Transverse colon (tissue), 4 donors: ENCODE results near the gene APOC3. TPM values are rescaled to one million over a fixed set of nuclear protein-coding genes. Genes with fewer than 3 reads are reported as not detected.

Experiments
- DNase-seq: peaks from one replicate; pipeline ENCODE4 v3.0.0-alpha.2; 2019
- H3K27ac ChIP-seq, 4 donors: fragments of 200-600 bp; sonication (generic); 2 replicates each; pipeline ENCODE4 v1.5.1; 2016 to 2018; ENCODE audit warnings: inconsistent platforms in 4 of 4
- H3K27me3 ChIP-seq: fragments of 200-600 bp; sonication (generic); 2 replicates; pipeline ENCODE4 v1.5.1; 2017; ENCODE audit warnings: inconsistent platforms
- H3K36me3 ChIP-seq, 4 donors: fragments of 200-600 bp; sonication (generic); 2 replicates each; pipeline ENCODE4 v1.5.1; 2017 to 2019; ENCODE audit warnings: inconsistent platforms in 4 of 4
- H3K4me1 ChIP-seq, 4 donors: fragments of 200-600 bp; sonication (generic); 2 replicates each; pipeline ENCODE4 v1.5.1; 2017 to 2020; ENCODE audit warnings: inconsistent platforms in 4 of 4
- H3K4me3 ChIP-seq, 4 donors: fragments of 200-600 bp; sonication (generic); 1 replicate in 1 of 4; 2 replicates in 3 of 4; pipeline versions ENCODE4 v1.5.1 to v1.6.1; 2017 to 2019; ENCODE audit warnings: inconsistent platforms in 4 of 4
- H3K9me3 ChIP-seq, 2 donors: fragments of 200-600 bp; sonication (generic); 2 replicates each; pipeline ENCODE4 v1.5.1; 2017 to 2019; ENCODE audit warnings: inconsistent platforms in 2 of 2
- EP300 ChIP-seq: sonication (generic); formaldehyde crosslinking; IDR thresholded peaks from one replicate; pipeline ENCODE4 v1.6.1; 2017; ENCODE audit warnings: antibody characterized with exemption, low read depth
- POLR2A ChIP-seq: fragments of 450-650 bp; IDR thresholded peaks from one replicate; pipeline ENCODE4 v1.6.1; 2016; ENCODE audit warnings: antibody characterized with exemption, mild to moderate bottlenecking, moderate library complexity
- POLR2AphosphoS5 ChIP-seq, 3 donors: sonication (generic); formaldehyde crosslinking; IDR thresholded peaks; one replicate each; pipeline ENCODE4 v1.6.1; 2016; ENCODE audit warnings: antibody characterized with exemption in 3 of 3
- WGBS, 2 donors: methylation state at CpG; one replicate each; pipeline ENCODE4 v1.1.5; 2018; ENCODE audit warnings: low coverage in 1 of 2; 5-methylcytosine and 5-hydroxymethylcytosine counted together
- in situ Hi-C, 4 donors: fragments of 200-750 bp; cut with MboI; loops; one replicate each; pipeline versions ENCODE4 v1.15.0 to v1.15.1; 2017; ENCODE audit warnings: low sequenced_read_pairs in 3 of 4, low pct_ligation_motif_present in 1 of 4, low pct_unique_long_range_greater_than_20kb in 1 of 4
- intact Hi-C: fragments of 100-400 bp; cut with DNase I; formaldehyde crosslinking; loops from one replicate; pipeline ENCODE4 v1.15.1; 2023; ENCODE audit warnings: low total_unique reads
- total RNA-seq, 4 donors: library from RNA; depleted of rRNA; stranded (reverse); fragments of >200 nt; gene quantifications; one replicate each; pipeline ENCODE4 v1.1.0, GENCODE V29; 2016
- TF ChIP-seq, protein P1 (sequence below), 5 experiments: fragments of 200-600 bp in 3 of 5; fragments of 450-650 bp in 2 of 5; sonication (generic) in 3 of 5; IDR thresholded peaks; 1 replicate in 2 of 5; 2 replicates in 3 of 5; pipeline ENCODE4 v1.5.1; 2016 to 2017; ENCODE audit warnings: antibody characterized with exemption in 5 of 5, inconsistent platforms in 3 of 5, mild to moderate bottlenecking in 2 of 5, moderate library complexity in 1 of 5

Gene APOC3
- total RNA-seq, 4 donors from 2014 or later: 3.0 to 5.3 TPM; not detected in 2

- 78% methylated on average over 15 of the region's 16 CpGs; no CpG with 5 or more reads in 1 of the 2 donors for WGBS, 2 donors
- H3K4me1 ChIP-seq: no peaks in the 10 kb centered on the region
- no peak overlapping the region for H3K4me3 ChIP-seq
These were observed 829 bp upstream of the APOC3 start for GRCh38 chr11:116828632-116829524.

DNA sequence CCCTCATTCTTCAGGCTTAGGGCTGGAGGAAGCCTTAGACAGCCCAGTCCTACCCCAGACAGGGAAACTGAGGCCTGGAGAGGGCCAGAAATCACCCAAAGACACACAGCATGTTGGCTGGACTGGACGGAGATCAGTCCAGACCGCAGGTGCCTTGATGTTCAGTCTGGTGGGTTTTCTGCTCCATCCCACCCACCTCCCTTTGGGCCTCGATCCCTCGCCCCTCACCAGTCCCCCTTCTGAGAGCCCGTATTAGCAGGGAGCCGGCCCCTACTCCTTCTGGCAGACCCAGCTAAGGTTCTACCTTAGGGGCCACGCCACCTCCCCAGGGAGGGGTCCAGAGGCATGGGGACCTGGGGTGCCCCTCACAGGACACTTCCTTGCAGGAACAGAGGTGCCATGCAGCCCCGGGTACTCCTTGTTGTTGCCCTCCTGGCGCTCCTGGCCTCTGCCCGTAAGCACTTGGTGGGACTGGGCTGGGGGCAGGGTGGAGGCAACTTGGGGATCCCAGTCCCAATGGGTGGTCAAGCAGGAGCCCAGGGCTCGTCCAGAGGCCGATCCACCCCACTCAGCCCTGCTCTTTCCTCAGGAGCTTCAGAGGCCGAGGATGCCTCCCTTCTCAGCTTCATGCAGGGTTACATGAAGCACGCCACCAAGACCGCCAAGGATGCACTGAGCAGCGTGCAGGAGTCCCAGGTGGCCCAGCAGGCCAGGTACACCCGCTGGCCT is 641 bp downstream of the APOC3 start:
- peaks cover 0 to 6% (median 2%) of the 10 kb centered on the region in 4 donors for H3K4me1 ChIP-seq
- in situ Hi-C loops (no loop called here), intact Hi-C loops (loop anchor here (5.0 kb wide), 1 partner anchor 38 kb away; the partner anchor contains the start of gene APOA5)
- TF ChIP-seq POLR2A: no peak
- no peak for TF ChIP-seq POLR2AphosphoS5 (IDR thresholded peaks at IDR 0.05)
- TF ChIP-seq, protein P1, sequence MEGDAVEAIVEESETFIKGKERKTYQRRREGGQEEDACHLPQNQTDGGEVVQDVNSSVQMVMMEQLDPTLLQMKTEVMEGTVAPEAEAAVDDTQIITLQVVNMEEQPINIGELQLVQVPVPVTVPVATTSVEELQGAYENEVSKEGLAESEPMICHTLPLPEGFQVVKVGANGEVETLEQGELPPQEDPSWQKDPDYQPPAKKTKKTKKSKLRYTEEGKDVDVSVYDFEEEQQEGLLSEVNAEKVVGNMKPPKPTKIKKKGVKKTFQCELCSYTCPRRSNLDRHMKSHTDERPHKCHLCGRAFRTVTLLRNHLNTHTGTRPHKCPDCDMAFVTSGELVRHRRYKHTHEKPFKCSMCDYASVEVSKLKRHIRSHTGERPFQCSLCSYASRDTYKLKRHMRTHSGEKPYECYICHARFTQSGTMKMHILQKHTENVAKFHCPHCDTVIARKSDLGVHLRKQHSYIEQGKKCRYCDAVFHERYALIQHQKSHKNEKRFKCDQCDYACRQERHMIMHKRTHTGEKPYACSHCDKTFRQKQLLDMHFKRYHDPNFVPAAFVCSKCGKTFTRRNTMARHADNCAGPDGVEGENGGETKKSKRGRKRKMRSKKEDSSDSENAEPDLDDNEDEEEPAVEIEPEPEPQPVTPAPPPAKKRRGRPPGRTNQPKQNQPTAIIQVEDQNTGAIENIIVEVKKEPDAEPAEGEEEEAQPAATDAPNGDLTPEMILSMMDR (IDR thresholded peaks at IDR 0.05): no peak
- no peak for TF ChIP-seq EP300
- H3K27me3 ChIP-seq: no peaks in the 10 kb centered on the region
- no peaks in the 10 kb centered on the region for H3K36me3 ChIP-seq
- H3K27ac ChIP-seq: no peak overlapping the region
- 97% methylated on average over 17 of the region's 17 CpGs; no CpG with 5 or more reads in 1 of the 2 donors for WGBS, 2 donors
- H3K4me3 ChIP-seq: no peak overlapping the region
- H3K9me3 ChIP-seq: no peaks in the 10 kb centered on the region
- DNase-seq: no peak

More at GRCh38 chr11:116828632-116829524, 829 bp upstream of the APOC3 start:
- Histone ChIP-seq H3K27ac (no peak overlapping the region), H3K36me3 (no peaks in the 10 kb centered on the region), H3K27me3 (no peaks in the 10 kb centered on the region), H3K9me3 (no peaks in the 10 kb centered on the region)
- no peak for TF ChIP-seq EP300
- TF ChIP-seq, protein P1 (IDR thresholded peaks at IDR 0.05): no peak
- TF ChIP-seq POLR2AphosphoS5 (IDR thresholded peaks at IDR 0.05): no peak
- DNase-seq: no peak
- in situ Hi-C loops (no loop called here), intact Hi-C loops (no loop called here)

- 71 to 88% methylated on average over 1 to 7 of the region's 7 CpGs for WGBS, 2 donors
- Histone ChIP-seq H3K9me3 (no peaks in the 10 kb centered on the region), H3K4me1 (peaks cover 0 to 17% (median 11%) of the 10 kb centered on the region in 4 donors), H3K27me3 (no peaks in the 10 kb centered on the region), H3K4me3 (no peak overlapping the region), H3K36me3 (no peaks in the 10 kb centered on the region), H3K27ac (no peak overlapping the region)
- TF ChIP-seq EP300: no peak
- TF ChIP-seq, protein P1 (IDR thresholded peaks at IDR 0.05): no peak
- TF ChIP-seq POLR2AphosphoS5 (IDR thresholded peaks at IDR 0.05): no peak
- no peak for TF ChIP-seq POLR2A
- in situ Hi-C loops: no loop called here
- no peak for DNase-seq
- intact Hi-C loops: loop anchor here (5.0 kb wide), 1 partner anchor 40 kb away; the partner anchor contains the start of gene APOA5
These were observed 2.2 kb downstream of the APOC3 start for GRCh38 chr11:116831790-116832349.
